Measurements from ENCODE around the gene PAQR5.
"Not testable (repeated sequence)": the region's sequence is repeated elsewhere in the genome, so short reads cannot be mapped to it uniquely, and the experiment has no call there.

PAQR5 gene

GRCh38 chr15:69384066-69384465 is 85.4 kb downstream of the PAQR5 start:
- H3K9me3 Mint-ChIP-seq; H3K4me3 Mint-ChIP-seq; H3K4me1 Mint-ChIP-seq; H3K36me3 Mint-ChIP-seq; DNase-seq (ENCODE audit: low spot score in 2 of 2); H3K27ac Mint-ChIP-seq; ATAC-seq: not testable (repeated sequence)

- Mint-ChIP-seq H3K36me3 (no peaks in the 10 kb centered on the region), H3K27ac (no peak overlapping the region), H3K4me1 (no peaks in the 10 kb centered on the region), H3K9me3 (no peaks in the 10 kb centered on the region), H3K4me3 (no peak overlapping the region)
- ATAC-seq (no peak), DNase-seq (ENCODE audit: low spot score in 2 of 2) (no peak)
Observed at GRCh38 chr15:69384626-69385598, 86.2 kb downstream of the PAQR5 start.

GRCh38 chr15:69385831-69386230 is 87.1 kb downstream of the PAQR5 start:
- Mint-ChIP-seq H3K27ac (no peak overlapping the region), H3K36me3 (no peaks in the 10 kb centered on the region), H3K4me3 (no peak overlapping the region), H3K4me1 (no peaks in the 10 kb centered on the region), H3K9me3 (no peaks in the 10 kb centered on the region)
- no peak for DNase-seq (ENCODE audit: low spot score in 2 of 2)
- ATAC-seq = no peak

- H3K4me1 Mint-ChIP-seq = no peaks in the 10 kb centered on the region
- no peaks in the 10 kb centered on the region for H3K36me3 Mint-ChIP-seq
- ATAC-seq (no peak), DNase-seq (ENCODE audit: low spot score in 2 of 2) (no peak)
- H3K27ac Mint-ChIP-seq = no peak overlapping the region
- H3K9me3 Mint-ChIP-seq = no peaks in the 10 kb centered on the region
- H3K4me3 Mint-ChIP-seq = no peak overlapping the region
Observed at GRCh38 chr15:69386284-69386683, 87.6 kb downstream of the PAQR5 start.

- no peak overlapping the region for H3K4me3 Mint-ChIP-seq
- DNase-seq (ENCODE audit: low spot score in 2 of 2) (no peak), ATAC-seq (no peak)
- H3K9me3 Mint-ChIP-seq = no peaks in the 10 kb centered on the region
- no peaks in the 10 kb centered on the region for H3K4me1 Mint-ChIP-seq
- no peaks in the 10 kb centered on the region for H3K36me3 Mint-ChIP-seq
- H3K27ac Mint-ChIP-seq = no peak overlapping the region
Observed at GRCh38 chr15:69388260-69388705, 89.6 kb downstream of the PAQR5 start.

GRCh38 chr15:69389426-69389825 is 90.7 kb downstream of the PAQR5 start:
- Mint-ChIP-seq H3K36me3 (peaks cover under 1% of the 10 kb centered on the region), H3K27ac (no peak overlapping the region), H3K4me3 (no peak overlapping the region), H3K9me3 (no peaks in the 10 kb centered on the region), H3K4me1 (peaks cover 2% of the 10 kb centered on the region)
- ATAC-seq (no peak), DNase-seq (ENCODE audit: low spot score in 2 of 2) (no peak)

- no peak overlapping the region for H3K4me3 Mint-ChIP-seq
- H3K9me3 Mint-ChIP-seq = no peaks in the 10 kb centered on the region
- H3K36me3 Mint-ChIP-seq = peaks cover 6% of the 10 kb centered on the region
- H3K4me1 Mint-ChIP-seq = peaks cover 8% of the 10 kb centered on the region
- ATAC-seq = no peak
- no peak overlapping the region for H3K27ac Mint-ChIP-seq
- no peak for DNase-seq (ENCODE audit: low spot score in 2 of 2)
Observed at GRCh38 chr15:69390575-69390974, 91.9 kb downstream of the PAQR5 start.

- no peak overlapping the region for H3K27ac Mint-ChIP-seq
- peaks cover 8% of the 10 kb centered on the region for H3K4me1 Mint-ChIP-seq
- no peaks in the 10 kb centered on the region for H3K9me3 Mint-ChIP-seq
- H3K4me3 Mint-ChIP-seq = no peak overlapping the region
- peaks cover 6% of the 10 kb centered on the region for H3K36me3 Mint-ChIP-seq
- ATAC-seq (no peak), DNase-seq (ENCODE audit: low spot score in 2 of 2) (no peak)
Observed at GRCh38 chr15:69391046-69391757, 92.5 kb downstream of the PAQR5 start.

GRCh38 chr15:69392352-69392751 is 93.6 kb downstream of the PAQR5 start:
- Mint-ChIP-seq H3K27ac (no peak overlapping the region), H3K4me1 (peaks cover 8% of the 10 kb centered on the region), H3K36me3 (peaks cover 6% of the 10 kb centered on the region), H3K4me3 (no peak overlapping the region), H3K9me3 (no peaks in the 10 kb centered on the region)
- DNase-seq (ENCODE audit: low spot score in 2 of 2) = no peak
- ATAC-seq = no peak

- peaks cover 8% of the 10 kb centered on the region for H3K4me1 Mint-ChIP-seq
- no peak overlapping the region for H3K27ac Mint-ChIP-seq
- ATAC-seq (no peak), DNase-seq (ENCODE audit: low spot score in 2 of 2) (no peak)
- H3K4me3 Mint-ChIP-seq = no peak overlapping the region
- H3K9me3 Mint-ChIP-seq = no peaks in the 10 kb centered on the region
- peaks cover 6% of the 10 kb centered on the region for H3K36me3 Mint-ChIP-seq
Observed at GRCh38 chr15:69393831-69394491, 95.2 kb downstream of the PAQR5 start.

- ATAC-seq (peak; percentile 89), DNase-seq (ENCODE audit: low spot score in 2 of 2) (peak; percentile 92 to 94)
- Mint-ChIP-seq H3K4me1 (peaks cover 8% of the 10 kb centered on the region), H3K27ac (peak overlapping the region; percentile 50), H3K9me3 (no peaks in the 10 kb centered on the region), H3K4me3 (no peak overlapping the region), H3K36me3 (peaks cover 6% of the 10 kb centered on the region)
Observed at GRCh38 chr15:69394556-69395282, 96.0 kb downstream of the PAQR5 start.

GRCh38 chr15:69395460-69395859 is 96.7 kb downstream of the PAQR5 start:
- no peak overlapping the region for H3K4me3 Mint-ChIP-seq

GRCh38 chr15:69395991-69396390 is 97.3 kb downstream of the PAQR5 start:
- Mint-ChIP-seq H3K36me3 (peaks cover 6% of the 10 kb centered on the region), H3K27ac (no peak overlapping the region), H3K4me3 (no peak overlapping the region), H3K4me1 (peaks cover 15% of the 10 kb centered on the region), H3K9me3 (no peaks in the 10 kb centered on the region)
- no peak for DNase-seq (ENCODE audit: low spot score in 2 of 2)
- no peak for ATAC-seq

More at GRCh38 chr15:69395460-69395859, 96.7 kb downstream of the PAQR5 start:
- Mint-ChIP-seq H3K36me3 (peaks cover 6% of the 10 kb centered on the region), H3K27ac (no peak overlapping the region), H3K9me3 (no peaks in the 10 kb centered on the region), H3K4me1 (peaks cover 11% of the 10 kb centered on the region)
- no peak for ATAC-seq
- no peak for DNase-seq (ENCODE audit: low spot score in 2 of 2)

- Mint-ChIP-seq H3K27ac (no peak overlapping the region), H3K9me3 (no peaks in the 10 kb centered on the region), H3K4me1 (peaks cover 15% of the 10 kb centered on the region), H3K36me3 (peaks cover 6% of the 10 kb centered on the region), H3K4me3 (no peak overlapping the region)
- no peak for DNase-seq (ENCODE audit: low spot score in 2 of 2)
- ATAC-seq = no peak
Observed at GRCh38 chr15:69398491-69398891, 99.8 kb downstream of the PAQR5 start.

- Mint-ChIP-seq H3K27ac (no peak overlapping the region), H3K9me3 (no peaks in the 10 kb centered on the region), H3K4me3 (no peak overlapping the region), H3K36me3 (no peaks in the 10 kb centered on the region), H3K4me1 (peaks cover 7% of the 10 kb centered on the region)
- ATAC-seq (peak; percentile 69), DNase-seq (ENCODE audit: low spot score in 2 of 2) (no peak)
Observed at GRCh38 chr15:69400850-69401249, 102.1 kb downstream of the PAQR5 start.

Measured in stimulated activated effector memory CD8-positive, alpha-beta T cell treated with anti-CD3 and anti-CD28 coated beads, Interleukin-12 subunit alpha, Interleukin-12 subunit beta, amount 100 ng/mL, for 72 hours (primary cell).